ENCODE data around the gene CHI3L1.

DNA sequence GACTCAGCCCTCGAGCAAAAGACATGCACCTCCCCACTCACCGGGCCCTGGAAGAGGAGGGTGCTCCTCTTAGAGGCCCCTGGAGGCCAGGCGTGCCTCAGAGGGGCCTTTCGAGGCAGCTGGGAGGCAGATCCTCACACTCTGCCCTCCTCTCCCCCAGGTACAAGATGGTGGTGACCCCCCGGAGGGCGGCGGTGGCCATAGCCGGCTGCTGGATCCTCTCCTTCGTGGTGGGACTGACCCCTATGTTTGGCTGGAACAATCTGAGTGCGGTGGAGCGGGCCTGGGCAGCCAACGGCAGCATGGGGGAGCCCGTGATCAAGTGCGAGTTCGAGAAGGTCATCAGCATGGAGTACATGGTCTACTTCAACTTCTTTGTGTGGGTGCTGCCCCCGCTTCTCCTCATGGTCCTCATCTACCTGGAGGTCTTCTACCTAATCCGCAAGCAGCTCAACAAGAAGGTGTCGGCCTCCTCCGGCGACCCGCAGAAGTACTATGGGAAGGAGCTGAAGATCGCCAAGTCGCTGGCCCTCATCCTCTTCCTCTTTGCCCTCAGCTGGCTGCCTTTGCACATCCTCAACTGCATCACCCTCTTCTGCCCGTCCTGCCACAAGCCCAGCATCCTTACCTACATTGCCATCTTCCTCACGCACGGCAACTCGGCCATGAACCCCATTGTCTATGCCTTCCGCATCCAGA lies 21.3 kb downstream of the CHI3L1 start:
- TF ChIP-seq, protein P1, sequence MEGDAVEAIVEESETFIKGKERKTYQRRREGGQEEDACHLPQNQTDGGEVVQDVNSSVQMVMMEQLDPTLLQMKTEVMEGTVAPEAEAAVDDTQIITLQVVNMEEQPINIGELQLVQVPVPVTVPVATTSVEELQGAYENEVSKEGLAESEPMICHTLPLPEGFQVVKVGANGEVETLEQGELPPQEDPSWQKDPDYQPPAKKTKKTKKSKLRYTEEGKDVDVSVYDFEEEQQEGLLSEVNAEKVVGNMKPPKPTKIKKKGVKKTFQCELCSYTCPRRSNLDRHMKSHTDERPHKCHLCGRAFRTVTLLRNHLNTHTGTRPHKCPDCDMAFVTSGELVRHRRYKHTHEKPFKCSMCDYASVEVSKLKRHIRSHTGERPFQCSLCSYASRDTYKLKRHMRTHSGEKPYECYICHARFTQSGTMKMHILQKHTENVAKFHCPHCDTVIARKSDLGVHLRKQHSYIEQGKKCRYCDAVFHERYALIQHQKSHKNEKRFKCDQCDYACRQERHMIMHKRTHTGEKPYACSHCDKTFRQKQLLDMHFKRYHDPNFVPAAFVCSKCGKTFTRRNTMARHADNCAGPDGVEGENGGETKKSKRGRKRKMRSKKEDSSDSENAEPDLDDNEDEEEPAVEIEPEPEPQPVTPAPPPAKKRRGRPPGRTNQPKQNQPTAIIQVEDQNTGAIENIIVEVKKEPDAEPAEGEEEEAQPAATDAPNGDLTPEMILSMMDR (IDR thresholded peaks at IDR 0.05) = no peak
- no peak for TF ChIP-seq POLR2A (IDR thresholded peaks at IDR 0.05)
